Testis (tissue), 3 donors: ENCODE data around the gene SCGB1D1. TPM values are rescaled to one million over a fixed set of nuclear protein-coding genes. Genes with fewer than 3 reads are reported as not detected.

Experiments
- polyA plus RNA-seq: library from polyadenylated mRNA; stranded (reverse); fragments of 350-450 nt; fragmentation: Illumina TruSeq; extraction: RNeasy Lipid Tissue Mini Kit (QIAGEN cat#74804); gene quantifications from one replicate; pipeline ENCODE4 v1.2.3, GENCODE V29; 2014; ENCODE audit warnings: low read depth, low replicate concordance; ENCODE audit not compliant: insufficient read depth
- total RNA-seq, 2 donors: library from RNA; depleted of rRNA; stranded (reverse); fragments of >200 nt; gene quantifications; one replicate each; pipeline ENCODE4 v1.2.3, GENCODE V29; 2016

The SCGB1D1 gene
- total and polyA plus RNA-seq, 3 donors from 2014 or later: not detected

Other genes with a start within 250 kb of the SCGB1D1 start
- gene BEST1, start 239.9 kb upstream of the SCGB1D1 start, total RNA-seq: 10 to 100 TPM; 21.0 to 33.4 TPM
- 9.2 TPM for gene BEST1, start 239.9 kb upstream of the SCGB1D1 start, polyA plus RNA-seq
- gene FTH1, start 222.6 kb upstream of the SCGB1D1 start, total RNA-seq: 1,000 to 10,000 TPM; 1,162 to 1,419 TPM
- 2,237 TPM for gene FTH1, start 222.6 kb upstream of the SCGB1D1 start, polyA plus RNA-seq
- gene INCENP, start 66.2 kb upstream of the SCGB1D1 start, total RNA-seq: 10 to 100 TPM; 42.0 to 46.6 TPM
- gene INCENP, start 66.2 kb upstream of the SCGB1D1 start, polyA plus RNA-seq: 25.0 TPM
- not detected for gene SCGB2A1, start 18.5 kb downstream of the SCGB1D1 start, total RNA-seq
- 10.3 TPM for gene SCGB2A1, start 18.5 kb downstream of the SCGB1D1 start, polyA plus RNA-seq
- gene SCGB1D2, start 52.0 kb downstream of the SCGB1D1 start, total RNA-seq: not detected
- 2.8 TPM for gene SCGB1D2, start 52.0 kb downstream of the SCGB1D1 start, polyA plus RNA-seq
- gene SCGB2A2, start 79.9 kb downstream of the SCGB1D1 start, total RNA-seq: not detected
- 0.86 TPM for gene SCGB2A2, start 79.9 kb downstream of the SCGB1D1 start, polyA plus RNA-seq
- gene SCGB1D4, start 108.9 kb downstream of the SCGB1D1 start, total RNA-seq: 1 to 10 TPM in 1 of 2 donors, not detected in 1; 1.4 TPM
- gene SCGB1D4, start 108.9 kb downstream of the SCGB1D1 start, polyA plus RNA-seq: 48.9 TPM
- 100 to 1,000 TPM; 101 to 119 TPM for gene ASRGL1, start 147.2 kb downstream of the SCGB1D1 start, total RNA-seq
- 295 TPM for gene ASRGL1, start 147.2 kb downstream of the SCGB1D1 start, polyA plus RNA-seq
- not detected for gene SCGB1A1, start 228.8 kb downstream of the SCGB1D1 start, total RNA-seq
- not detected for gene SCGB1A1, start 228.8 kb downstream of the SCGB1D1 start, polyA plus RNA-seq